A673 (cell line): Measurements from ENCODE around the gene ARHGAP15.

Source experiments
- EZH2 ChIP-seq: fragments of 200-600 bp; sonication (generic); IDR thresholded peaks from 2 replicates; pipeline ENCODE4 v1.6.1; 2017; ENCODE audit warnings: borderline replicate concordance, low read depth, mild to moderate bottlenecking, mixed read lengths, antibody characterized with exemption, low read length; ENCODE audit not compliant: poor library complexity, severe bottlenecking
- TF ChIP-seq, protein P1 (sequence below): fragments of 300-800, 200-600 bp; sonication (generic); conservative IDR thresholded peaks from 2 replicates; pipeline ENCODE4 v1.5.1; 2017; ENCODE audit warnings: low read depth, mild to moderate bottlenecking, antibody characterized with exemption, low read length, moderate library complexity, mixed read lengths

DNA sequence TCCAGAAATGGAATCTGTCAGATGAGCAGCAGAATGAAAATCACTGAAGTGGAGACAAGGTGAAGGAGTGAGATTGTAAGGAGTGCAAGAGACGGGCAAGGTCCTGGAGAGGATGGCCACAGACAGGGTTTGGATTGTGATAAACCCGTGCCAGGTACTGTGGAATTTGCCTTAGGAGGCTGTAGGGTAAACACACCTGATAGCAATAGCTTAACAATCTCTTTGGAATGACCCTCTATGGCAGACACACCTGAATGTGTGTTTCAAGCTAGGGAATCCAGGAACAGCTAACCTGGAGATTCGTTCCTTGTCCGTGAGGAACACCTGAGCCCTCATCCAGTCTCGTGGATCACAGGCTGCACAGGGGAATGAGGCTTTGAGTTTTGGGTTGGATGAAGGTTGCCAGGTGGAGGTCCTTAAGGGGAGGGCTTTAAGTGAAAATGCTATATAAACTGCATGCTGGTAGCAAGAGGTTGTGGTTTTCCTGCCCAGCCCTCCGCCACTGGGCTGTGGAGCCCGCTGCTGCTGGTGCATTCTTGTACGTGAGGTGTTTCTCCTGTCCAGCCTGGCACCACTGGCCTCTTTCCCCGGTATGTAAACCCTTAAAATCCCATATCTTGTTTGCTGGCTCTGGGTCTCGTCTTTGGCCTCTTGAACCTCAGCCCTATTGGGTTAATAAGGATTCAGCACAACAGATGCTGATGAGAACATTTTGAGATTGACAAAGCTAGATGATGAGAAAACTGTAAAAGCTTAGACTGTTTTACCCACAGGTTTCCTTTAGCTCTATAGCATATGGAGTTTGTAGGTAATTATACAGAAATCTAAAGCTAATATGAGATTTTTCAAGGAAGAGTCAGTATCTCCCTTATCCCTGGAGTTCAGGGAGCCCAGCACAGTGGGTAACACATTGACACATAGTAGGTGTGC, 117.9 kb downstream of the ARHGAP15 start:
- TF ChIP-seq, protein P1, sequence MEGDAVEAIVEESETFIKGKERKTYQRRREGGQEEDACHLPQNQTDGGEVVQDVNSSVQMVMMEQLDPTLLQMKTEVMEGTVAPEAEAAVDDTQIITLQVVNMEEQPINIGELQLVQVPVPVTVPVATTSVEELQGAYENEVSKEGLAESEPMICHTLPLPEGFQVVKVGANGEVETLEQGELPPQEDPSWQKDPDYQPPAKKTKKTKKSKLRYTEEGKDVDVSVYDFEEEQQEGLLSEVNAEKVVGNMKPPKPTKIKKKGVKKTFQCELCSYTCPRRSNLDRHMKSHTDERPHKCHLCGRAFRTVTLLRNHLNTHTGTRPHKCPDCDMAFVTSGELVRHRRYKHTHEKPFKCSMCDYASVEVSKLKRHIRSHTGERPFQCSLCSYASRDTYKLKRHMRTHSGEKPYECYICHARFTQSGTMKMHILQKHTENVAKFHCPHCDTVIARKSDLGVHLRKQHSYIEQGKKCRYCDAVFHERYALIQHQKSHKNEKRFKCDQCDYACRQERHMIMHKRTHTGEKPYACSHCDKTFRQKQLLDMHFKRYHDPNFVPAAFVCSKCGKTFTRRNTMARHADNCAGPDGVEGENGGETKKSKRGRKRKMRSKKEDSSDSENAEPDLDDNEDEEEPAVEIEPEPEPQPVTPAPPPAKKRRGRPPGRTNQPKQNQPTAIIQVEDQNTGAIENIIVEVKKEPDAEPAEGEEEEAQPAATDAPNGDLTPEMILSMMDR, result no peak
- TF ChIP-seq EZH2, result no peak
